ENCODE data around the gene MCF2L. TPM values are rescaled to one million over a fixed set of nuclear protein-coding genes. Genes with fewer than 3 reads are reported as not detected.

Gene MCF2L
- total RNA-seq, 1 donor from 2014 or later = 5.6 TPM

- Mint-ChIP-seq H3K27ac (ENCODE audit: unreplicated experiment) (no peak overlapping the region), H3K36me3 (ENCODE audit: unreplicated experiment) (no peaks in the 10 kb centered on the region), H3K9me3 (ENCODE audit: unreplicated experiment) (no peaks in the 10 kb centered on the region), H3K4me1 (ENCODE audit: unreplicated experiment) (peaks cover 12% of the 10 kb centered on the region), H3K4me3 (ENCODE audit: unreplicated experiment) (no peak overlapping the region), H3K27me3 (ENCODE audit: unreplicated experiment) (peaks cover 38% of the 10 kb centered on the region)
- no peak for DNase-seq (ENCODE audit: extremely low spot score, unreplicated experiment)
- TF ChIP-seq CTCF (IDR thresholded peaks at IDR 0.05) = no peak
These were observed 57.4 kb downstream of the MCF2L start for GRCh38 chr13:113026391-113026910.

GRCh38 chr13:113027095-113027494 is 58.1 kb downstream of the MCF2L start:
- Mint-ChIP-seq H3K27me3 (ENCODE audit: unreplicated experiment) (peaks cover 39% of the 10 kb centered on the region), H3K27ac (ENCODE audit: unreplicated experiment) (no peak overlapping the region), H3K9me3 (ENCODE audit: unreplicated experiment) (no peaks in the 10 kb centered on the region), H3K4me1 (ENCODE audit: unreplicated experiment) (peaks cover 12% of the 10 kb centered on the region), H3K36me3 (ENCODE audit: unreplicated experiment) (no peaks in the 10 kb centered on the region), H3K4me3 (ENCODE audit: unreplicated experiment) (no peak overlapping the region)
- no peak for DNase-seq (ENCODE audit: extremely low spot score, unreplicated experiment)
- no peak for TF ChIP-seq CTCF (IDR thresholded peaks at IDR 0.05)

- Mint-ChIP-seq H3K4me3 (ENCODE audit: unreplicated experiment) (no peak overlapping the region), H3K9me3 (ENCODE audit: unreplicated experiment) (no peaks in the 10 kb centered on the region), H3K36me3 (ENCODE audit: unreplicated experiment) (no peaks in the 10 kb centered on the region), H3K27me3 (ENCODE audit: unreplicated experiment) (peaks cover 36% of the 10 kb centered on the region), H3K4me1 (ENCODE audit: unreplicated experiment) (peaks cover 10% of the 10 kb centered on the region), H3K27ac (ENCODE audit: unreplicated experiment) (no peak overlapping the region)
- TF ChIP-seq CTCF (IDR thresholded peaks at IDR 0.05) = no peak
- DNase-seq (ENCODE audit: extremely low spot score, unreplicated experiment) = no peak
These were observed 58.6 kb downstream of the MCF2L start for GRCh38 chr13:113027566-113027965.

- Mint-ChIP-seq H3K4me1 (ENCODE audit: unreplicated experiment) (peaks cover 1% of the 10 kb centered on the region), H3K4me3 (ENCODE audit: unreplicated experiment) (no peak overlapping the region), H3K36me3 (ENCODE audit: unreplicated experiment) (no peaks in the 10 kb centered on the region), H3K9me3 (ENCODE audit: unreplicated experiment) (no peaks in the 10 kb centered on the region), H3K27ac (ENCODE audit: unreplicated experiment) (no peak overlapping the region), H3K27me3 (ENCODE audit: unreplicated experiment) (peaks cover 27% of the 10 kb centered on the region)
- DNase-seq (ENCODE audit: extremely low spot score, unreplicated experiment) = no peak
- no peak for TF ChIP-seq CTCF (IDR thresholded peaks at IDR 0.05)
These were observed 59.5 kb downstream of the MCF2L start for GRCh38 chr13:113028336-113029060.

GRCh38 chr13:113029061-113029445 is 60.0 kb downstream of the MCF2L start:
- Mint-ChIP-seq H3K4me1 (ENCODE audit: unreplicated experiment) (peaks cover 1% of the 10 kb centered on the region), H3K27me3 (ENCODE audit: unreplicated experiment) (peaks cover 21% of the 10 kb centered on the region), H3K36me3 (ENCODE audit: unreplicated experiment) (no peaks in the 10 kb centered on the region), H3K9me3 (ENCODE audit: unreplicated experiment) (no peaks in the 10 kb centered on the region), H3K4me3 (ENCODE audit: unreplicated experiment) (no peak overlapping the region), H3K27ac (ENCODE audit: unreplicated experiment) (no peak overlapping the region)
- DNase-seq (ENCODE audit: extremely low spot score, unreplicated experiment) = no peak
- TF ChIP-seq CTCF (IDR thresholded peaks at IDR 0.05) = no peak

Data from osteocyte (in vitro differentiated cells).